ENCODE measurements around the gene PODN.
A peak's percentile ranks its signal among the peaks of the same experiment; 100 is the strongest.

Gene PODN

GRCh38 chr1:53116933-53117600 is 55.1 kb downstream of the PODN start:
- no peak for DNase-seq

- DNase-seq, result no peak
Observed at GRCh38 chr1:53117836-53118235, 55.8 kb downstream of the PODN start.

- no peak for DNase-seq
Observed at GRCh38 chr1:53120659-53121058, 58.6 kb downstream of the PODN start.

- peak; percentile 18 for DNase-seq
Observed at GRCh38 chr1:53121319-53122172, 59.5 kb downstream of the PODN start.

GRCh38 chr1:53122201-53122885 is 60.3 kb downstream of the PODN start:
- no peak for DNase-seq

- DNase-seq, result no peak
Observed at GRCh38 chr1:53122961-53123413, 61.0 kb downstream of the PODN start.

- DNase-seq, result no peak
Observed at GRCh38 chr1:53123453-53124140, 61.6 kb downstream of the PODN start.

- DNase-seq, result no peak
Observed at GRCh38 chr1:53125122-53125521, 63.1 kb downstream of the PODN start.

- no peak for DNase-seq
Observed at GRCh38 chr1:53125623-53126360, 63.8 kb downstream of the PODN start.

- no peak for DNase-seq
Observed at GRCh38 chr1:53126495-53126894, 64.5 kb downstream of the PODN start.

- no peak for DNase-seq
Observed at GRCh38 chr1:53127546-53127945, 65.5 kb downstream of the PODN start.

- DNase-seq, result no peak
Observed at GRCh38 chr1:53128401-53128800, 66.4 kb downstream of the PODN start.

GRCh38 chr1:53129891-53130597 is 68.0 kb downstream of the PODN start:
- no peak for DNase-seq

- no peak for DNase-seq
Observed at GRCh38 chr1:53130598-53130877, 68.5 kb downstream of the PODN start.

GRCh38 chr1:53130878-53131589 is 69.0 kb downstream of the PODN start:
- DNase-seq, result no peak

GRCh38 chr1:53131590-53131938 is 69.6 kb downstream of the PODN start:
- DNase-seq, result no peak

- DNase-seq, result no peak
Observed at GRCh38 chr1:53132176-53132575, 70.2 kb downstream of the PODN start.

GRCh38 chr1:53133261-53134041 is 71.4 kb downstream of the PODN start:
- DNase-seq, result no peak

- no peak for DNase-seq
Observed at GRCh38 chr1:53134042-53134485, 72.1 kb downstream of the PODN start.
